GM23338 (cell line): ENCODE measurements around the gene ATP5MC2. TPM values are rescaled to one million over a fixed set of nuclear protein-coding genes. Genes with fewer than 3 reads are reported as not detected.
A peak's percentile ranks its signal among the peaks of the same experiment; 100 is the strongest.

ENCODE experiments used
- ATAC-seq: fragments of 200-7000 bp; cut with Tn5 transposase; 3 replicates; pipeline ENCODE4 v1.9.1; 2020
- DNase-seq: peaks from one replicate; pipeline ENCODE4 v3.0.0-alpha.2; 2015; ENCODE audit warnings: low spot score
- H2AFZ ChIP-seq: fragments of 200-600 bp; sonication (generic); 2 replicates; pipeline ENCODE4 v1.8.0; 2016; ENCODE audit warnings: antibody characterized with exemption, mild to moderate bottlenecking, moderate library complexity
- H3F3A ChIP-seq: fragments of 200-600 bp; sonication (generic); replicated peaks from 2 replicates; pipeline ENCODE4 v1.8.0; 2017; ENCODE audit warnings: antibody characterized with exemption, mixed run types, low read depth
- H3K27ac ChIP-seq: fragments of 200-600 bp; sonication (generic); 2 replicates; pipeline ENCODE4 v1.6.1; 2016; ENCODE audit warnings: low read depth
- H3K27me3 ChIP-seq: fragments of 200-600 bp; sonication (generic); 2 replicates; pipeline ENCODE4 v1.8.0; 2016; ENCODE audit warnings: mild to moderate bottlenecking, mixed run types, moderate library complexity; ENCODE audit not compliant: insufficient read depth
- H3K36me3 ChIP-seq: fragments of 200-600 bp; sonication (generic); 2 replicates; pipeline ENCODE4 v1.8.0; 2016; ENCODE audit warnings: mild to moderate bottlenecking; ENCODE audit not compliant: insufficient read depth
- H3K4me1 ChIP-seq: fragments of 200-600 bp; sonication (generic); 2 replicates; pipeline ENCODE4 v1.8.0; 2016; ENCODE audit warnings: mild to moderate bottlenecking, moderate library complexity; ENCODE audit not compliant: insufficient read depth
- H3K4me2 ChIP-seq: fragments of 200-600 bp; sonication (generic); 2 replicates; pipeline ENCODE4 v1.7.1; 2017; ENCODE audit warnings: mixed run types
- H3K4me3 ChIP-seq: fragments of 200-600 bp; sonication (generic); 2 replicates; pipeline ENCODE4 v1.6.1; 2016; ENCODE audit warnings: mixed run types
- H3K79me2 ChIP-seq: fragments of 200-600 bp; sonication (generic); replicated peaks from 2 replicates; pipeline ENCODE4 v1.8.0; 2017; ENCODE audit warnings: mild to moderate bottlenecking; ENCODE audit not compliant: insufficient read depth
- H3K9me2 ChIP-seq: fragments of 200-600 bp; sonication (generic); 2 replicates; pipeline ENCODE4 v1.8.0; 2017; ENCODE audit not compliant: insufficient read depth
- H4K20me1 ChIP-seq: fragments of 200-600 bp; sonication (generic); replicated peaks from 2 replicates; pipeline ENCODE4 v1.8.0; 2017; ENCODE audit warnings: mild to moderate bottlenecking; ENCODE audit not compliant: insufficient read depth
- H3K27ac Mint-ChIP-seq: 2 replicates; pipeline ENCODE4 v1.8.0; 2020; ENCODE audit warnings: inconsistent platforms, mild to moderate bottlenecking, moderate library complexity, mixed read lengths
- H3K27me3 Mint-ChIP-seq: 3 replicates; pipeline ENCODE4 v1.8.0; 2022; ENCODE audit warnings: low read depth, mild to moderate bottlenecking, moderate library complexity, mixed read lengths, inconsistent platforms; ENCODE audit not compliant: insufficient read depth, poor library complexity
- H3K36me3 Mint-ChIP-seq: 3 replicates; pipeline ENCODE4 v1.8.0; 2021; ENCODE audit warnings: low read depth, mild to moderate bottlenecking, inconsistent platforms, moderate library complexity, mixed read lengths
- H3K4me1 Mint-ChIP-seq: 3 replicates; pipeline ENCODE4 v1.8.0; 2020; ENCODE audit warnings: mild to moderate bottlenecking, inconsistent platforms, mixed read lengths
- H3K4me3 Mint-ChIP-seq: 3 replicates; pipeline ENCODE4 v1.8.0; 2021; ENCODE audit warnings: moderate library complexity, mild to moderate bottlenecking, inconsistent platforms, mixed read lengths
- H3K9me3 Mint-ChIP-seq: 3 replicates; pipeline ENCODE4 v1.8.0; 2020; ENCODE audit warnings: moderate library complexity, mild to moderate bottlenecking, inconsistent platforms, mixed read lengths
- CREB1 ChIP-seq: fragments of 250-450 bp; sonication (Bioruptor Pico); IDR thresholded peaks from 2 replicates; pipeline ENCODE4 v1.5.0; 2020; ENCODE audit warnings: low read depth, mild to moderate bottlenecking, moderate library complexity
- EZH2 ChIP-seq: fragments of 200-600 bp; sonication (generic); IDR thresholded peaks from one replicate; pipeline ENCODE4 v1.8.0; 2017; ENCODE audit warnings: antibody characterized with exemption, mild to moderate bottlenecking, low read depth; ENCODE audit not compliant: unreplicated experiment
- EZH2phosphoT487 ChIP-seq: fragments of 200-600 bp; sonication (generic); IDR thresholded peaks from one replicate; pipeline ENCODE4 v1.8.1; 2018; ENCODE audit warnings: antibody characterized with exemption; ENCODE audit not compliant: unreplicated experiment
- JUNB ChIP-seq: IDR thresholded peaks from one replicate; pipeline ENCODE4 v1.6.1; 2016; ENCODE audit warnings: antibody characterized with exemption; ENCODE audit not compliant: unreplicated experiment
- NANOG ChIP-seq: IDR thresholded peaks from 2 replicates; pipeline ENCODE4 v1.6.1; 2016; ENCODE audit warnings: antibody characterized with exemption, borderline replicate concordance
- POLR2AphosphoS5 ChIP-seq: IDR thresholded peaks from 2 replicates; pipeline ENCODE4 v1.6.1; 2016; ENCODE audit warnings: antibody characterized with exemption, low read depth
- ZNF331 ChIP-seq: fragments of 250-450 bp; sonication (Bioruptor Pico); IDR thresholded peaks from 2 replicates; pipeline ENCODE4 v1.5.0; 2020; ENCODE audit warnings: low read depth, mild to moderate bottlenecking, moderate library complexity
- polyA plus RNA-seq: library from polyadenylated mRNA; unstranded; fragments of >200 nt; fragmentation: Nextera tagmentation; extraction: Ambion mirVana; gene quantifications from 2 replicates; pipeline ENCODE4 v1.2.1, GENCODE V29; 2016
- total RNA-seq: library from RNA; depleted of rRNA; stranded (reverse); fragments of >200 nt; shearing (Covaris generic); gene quantifications from 2 replicates; pipeline ENCODE4 v1.2.3, GENCODE V29; 2014
- TF ChIP-seq, protein P1 (sequence below), 2 experiments: fragments of 200-600 bp in 1 of 2; sonication (generic) in 1 of 2; conservative IDR thresholded peaks; 2 replicates each; pipeline versions ENCODE4 v1.5.1 to v1.6.1; 2016 to 2017; ENCODE audit warnings: antibody characterized with exemption in 2 of 2, low read depth in 2 of 2, mild to moderate bottlenecking in 2 of 2, moderate library complexity in 1 of 2
- TF ChIP-seq, protein P2 (sequence below): IDR thresholded peaks from 2 replicates; pipeline ENCODE4 v1.6.1; 2016; ENCODE audit warnings: antibody characterized with exemption
- TF ChIP-seq, protein P3 (sequence below): fragments of 250-450 bp; sonication (Bioruptor Pico); IDR thresholded peaks from 2 replicates; pipeline ENCODE4 v1.5.0; 2020; ENCODE audit warnings: mild to moderate bottlenecking, moderate library complexity

ATP5MC2 gene
- total and polyA plus RNA-seq, 2 experiments from 2014 or later, result 362 to 821 TPM

GRCh38 chr12:53684654-53685220 lies 8.9 kb upstream of the ATP5MC2 start:
- Histone ChIP-seq H3K27me3 (no peaks in the 10 kb centered on the region), H4K20me1 (no peaks in the 10 kb centered on the region), H3K79me2 (no peaks in the 10 kb centered on the region), H3K4me1 (peaks cover 6% of the 10 kb centered on the region; the same call in 1 of the 2 replicates), H3K27ac (no peak overlapping the region), H3K36me3 (no peaks in the 10 kb centered on the region), H3K4me3 (no peak overlapping the region), H3K4me2 (no peak overlapping the region), H2AFZ (0 out of 2 replicates have a peak overlapping the region, but pooled peaks have one; percentile 23), H3F3A (no peaks in the 10 kb centered on the region), H3K9me2 (no peaks in the 10 kb centered on the region)
- H3K4me3 Mint-ChIP-seq, result no peak overlapping the region
- no peak overlapping the region for H3K27ac Mint-ChIP-seq
- peaks cover 7% of the 10 kb centered on the region for H3K27me3 Mint-ChIP-seq
- peaks cover 9% of the 10 kb centered on the region for H3K4me1 Mint-ChIP-seq
- H3K36me3 Mint-ChIP-seq, result no peaks in the 10 kb centered on the region
- ATAC-seq, result no peak; the same call in 2 of the 3 replicates
- no peak for TF ChIP-seq JUNB
- TF ChIP-seq, protein P1, sequence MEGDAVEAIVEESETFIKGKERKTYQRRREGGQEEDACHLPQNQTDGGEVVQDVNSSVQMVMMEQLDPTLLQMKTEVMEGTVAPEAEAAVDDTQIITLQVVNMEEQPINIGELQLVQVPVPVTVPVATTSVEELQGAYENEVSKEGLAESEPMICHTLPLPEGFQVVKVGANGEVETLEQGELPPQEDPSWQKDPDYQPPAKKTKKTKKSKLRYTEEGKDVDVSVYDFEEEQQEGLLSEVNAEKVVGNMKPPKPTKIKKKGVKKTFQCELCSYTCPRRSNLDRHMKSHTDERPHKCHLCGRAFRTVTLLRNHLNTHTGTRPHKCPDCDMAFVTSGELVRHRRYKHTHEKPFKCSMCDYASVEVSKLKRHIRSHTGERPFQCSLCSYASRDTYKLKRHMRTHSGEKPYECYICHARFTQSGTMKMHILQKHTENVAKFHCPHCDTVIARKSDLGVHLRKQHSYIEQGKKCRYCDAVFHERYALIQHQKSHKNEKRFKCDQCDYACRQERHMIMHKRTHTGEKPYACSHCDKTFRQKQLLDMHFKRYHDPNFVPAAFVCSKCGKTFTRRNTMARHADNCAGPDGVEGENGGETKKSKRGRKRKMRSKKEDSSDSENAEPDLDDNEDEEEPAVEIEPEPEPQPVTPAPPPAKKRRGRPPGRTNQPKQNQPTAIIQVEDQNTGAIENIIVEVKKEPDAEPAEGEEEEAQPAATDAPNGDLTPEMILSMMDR (conservative IDR thresholded peaks at IDR 0.05; ENCODE audit: low read depth in 2 of 2), result peak in 1 of 2 experiments; percentile 17; a peak in 1 of 4 replicates
- DNase-seq, result no peak
- H3K9me3 Mint-ChIP-seq, result no peaks in the 10 kb centered on the region

GRCh38 chr12:53683983-53684382 lies 8.1 kb upstream of the ATP5MC2 start:
- no peak for ATAC-seq
- H3K9me3 Mint-ChIP-seq, result no peaks in the 10 kb centered on the region
- no peak overlapping the region for H2AFZ ChIP-seq
- no peaks in the 10 kb centered on the region for H4K20me1 ChIP-seq
- no peaks in the 10 kb centered on the region for H3K9me2 ChIP-seq
- H3K36me3 ChIP-seq, result no peaks in the 10 kb centered on the region
- H3F3A ChIP-seq, result no peaks in the 10 kb centered on the region
- H3K4me1 Mint-ChIP-seq, result peaks cover 12% of the 10 kb centered on the region
- no peak overlapping the region for H3K4me3 Mint-ChIP-seq
- H3K27ac ChIP-seq, result no peak overlapping the region
- no peak overlapping the region for H3K27ac Mint-ChIP-seq
- no peaks in the 10 kb centered on the region for H3K79me2 ChIP-seq
- H3K4me1 ChIP-seq, result peaks cover 11% of the 10 kb centered on the region; the same call in 1 of the 2 replicates
- no peaks in the 10 kb centered on the region for H3K27me3 ChIP-seq
- H3K27me3 Mint-ChIP-seq, result peaks cover 7% of the 10 kb centered on the region
- H3K4me2 ChIP-seq, result 0 out of 2 replicates have a peak overlapping the region, but pooled peaks have one; percentile 23
- DNase-seq, result no peak
- H3K4me3 ChIP-seq, result no peak overlapping the region
- H3K36me3 Mint-ChIP-seq, result no peaks in the 10 kb centered on the region
- TF ChIP-seq, protein P1 (conservative IDR thresholded peaks at IDR 0.05; ENCODE audit: low read depth in 2 of 2), result no peak
- TF ChIP-seq EZH2, result no peak
- TF ChIP-seq EZH2phosphoT487, result no peak
- TF ChIP-seq, protein P2, sequence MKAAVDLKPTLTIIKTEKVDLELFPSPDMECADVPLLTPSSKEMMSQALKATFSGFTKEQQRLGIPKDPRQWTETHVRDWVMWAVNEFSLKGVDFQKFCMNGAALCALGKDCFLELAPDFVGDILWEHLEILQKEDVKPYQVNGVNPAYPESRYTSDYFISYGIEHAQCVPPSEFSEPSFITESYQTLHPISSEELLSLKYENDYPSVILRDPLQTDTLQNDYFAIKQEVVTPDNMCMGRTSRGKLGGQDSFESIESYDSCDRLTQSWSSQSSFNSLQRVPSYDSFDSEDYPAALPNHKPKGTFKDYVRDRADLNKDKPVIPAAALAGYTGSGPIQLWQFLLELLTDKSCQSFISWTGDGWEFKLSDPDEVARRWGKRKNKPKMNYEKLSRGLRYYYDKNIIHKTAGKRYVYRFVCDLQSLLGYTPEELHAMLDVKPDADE, result no peak
- no peak for TF ChIP-seq CREB1 (CRISPR knock-in tag)
- TF ChIP-seq, protein P3, sequence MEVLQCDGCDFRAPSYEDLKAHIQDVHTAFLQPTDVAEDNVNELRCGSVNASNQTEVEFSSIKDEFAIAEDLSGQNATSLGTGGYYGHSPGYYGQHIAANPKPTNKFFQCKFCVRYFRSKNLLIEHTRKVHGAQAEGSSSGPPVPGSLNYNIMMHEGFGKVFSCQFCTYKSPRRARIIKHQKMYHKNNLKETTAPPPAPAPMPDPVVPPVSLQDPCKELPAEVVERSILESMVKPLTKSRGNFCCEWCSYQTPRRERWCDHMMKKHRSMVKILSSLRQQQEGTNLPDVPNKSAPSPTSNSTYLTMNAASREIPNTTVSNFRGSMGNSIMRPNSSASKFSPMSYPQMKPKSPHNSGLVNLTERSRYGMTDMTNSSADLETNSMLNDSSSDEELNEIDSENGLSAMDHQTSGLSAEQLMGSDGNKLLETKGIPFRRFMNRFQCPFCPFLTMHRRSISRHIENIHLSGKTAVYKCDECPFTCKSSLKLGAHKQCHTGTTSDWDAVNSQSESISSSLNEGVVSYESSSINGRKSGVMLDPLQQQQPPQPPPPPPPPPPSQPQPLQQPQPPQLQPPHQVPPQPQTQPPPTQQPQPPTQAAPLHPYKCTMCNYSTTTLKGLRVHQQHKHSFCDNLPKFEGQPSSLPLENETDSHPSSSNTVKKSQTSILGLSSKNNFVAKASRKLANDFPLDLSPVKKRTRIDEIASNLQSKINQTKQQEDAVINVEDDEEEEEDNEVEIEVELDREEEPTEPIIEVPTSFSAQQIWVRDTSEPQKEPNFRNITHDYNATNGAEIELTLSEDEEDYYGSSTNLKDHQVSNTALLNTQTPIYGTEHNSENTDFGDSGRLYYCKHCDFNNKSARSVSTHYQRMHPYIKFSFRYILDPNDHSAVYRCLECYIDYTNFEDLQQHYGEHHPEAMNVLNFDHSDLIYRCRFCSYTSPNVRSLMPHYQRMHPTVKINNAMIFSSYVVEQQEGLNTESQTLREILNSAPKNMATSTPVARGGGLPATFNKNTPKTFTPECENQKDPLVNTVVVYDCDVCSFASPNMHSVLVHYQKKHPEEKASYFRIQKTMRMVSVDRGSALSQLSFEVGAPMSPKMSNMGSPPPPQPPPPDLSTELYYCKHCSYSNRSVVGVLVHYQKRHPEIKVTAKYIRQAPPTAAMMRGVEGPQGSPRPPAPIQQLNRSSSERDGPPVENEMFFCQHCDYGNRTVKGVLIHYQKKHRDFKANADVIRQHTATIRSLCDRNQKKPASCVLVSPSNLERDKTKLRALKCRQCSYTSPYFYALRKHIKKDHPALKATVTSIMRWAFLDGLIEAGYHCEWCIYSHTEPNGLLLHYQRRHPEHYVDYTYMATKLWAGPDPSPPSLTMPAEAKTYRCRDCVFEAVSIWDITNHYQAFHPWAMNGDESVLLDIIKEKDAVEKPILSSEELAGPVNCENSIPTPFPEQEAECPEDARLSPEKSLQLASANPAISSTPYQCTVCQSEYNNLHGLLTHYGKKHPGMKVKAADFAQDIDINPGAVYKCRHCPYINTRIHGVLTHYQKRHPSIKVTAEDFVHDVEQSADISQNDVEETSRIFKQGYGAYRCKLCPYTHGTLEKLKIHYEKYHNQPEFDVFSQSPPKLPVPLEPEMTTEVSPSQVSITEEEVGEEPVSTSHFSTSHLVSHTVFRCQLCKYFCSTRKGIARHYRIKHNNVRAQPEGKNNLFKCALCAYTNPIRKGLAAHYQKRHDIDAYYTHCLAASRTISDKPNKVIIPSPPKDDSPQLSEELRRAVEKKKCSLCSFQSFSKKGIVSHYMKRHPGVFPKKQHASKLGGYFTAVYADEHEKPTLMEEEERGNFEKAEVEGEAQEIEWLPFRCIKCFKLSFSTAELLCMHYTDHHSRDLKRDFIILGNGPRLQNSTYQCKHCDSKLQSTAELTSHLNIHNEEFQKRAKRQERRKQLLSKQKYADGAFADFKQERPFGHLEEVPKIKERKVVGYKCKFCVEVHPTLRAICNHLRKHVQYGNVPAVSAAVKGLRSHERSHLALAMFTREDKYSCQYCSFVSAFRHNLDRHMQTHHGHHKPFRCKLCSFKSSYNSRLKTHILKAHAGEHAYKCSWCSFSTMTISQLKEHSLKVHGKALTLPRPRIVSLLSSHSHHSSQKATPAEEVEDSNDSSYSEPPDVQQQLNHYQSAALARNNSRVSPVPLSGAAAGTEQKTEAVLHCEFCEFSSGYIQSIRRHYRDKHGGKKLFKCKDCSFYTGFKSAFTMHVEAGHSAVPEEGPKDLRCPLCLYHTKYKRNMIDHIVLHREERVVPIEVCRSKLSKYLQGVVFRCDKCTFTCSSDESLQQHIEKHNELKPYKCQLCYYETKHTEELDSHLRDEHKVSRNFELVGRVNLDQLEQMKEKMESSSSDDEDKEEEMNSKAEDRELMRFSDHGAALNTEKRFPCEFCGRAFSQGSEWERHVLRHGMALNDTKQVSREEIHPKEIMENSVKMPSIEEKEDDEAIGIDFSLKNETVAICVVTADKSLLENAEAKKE (CRISPR knock-in tag), result no peak
- no peak for TF ChIP-seq NANOG
- no peak for TF ChIP-seq POLR2AphosphoS5
- TF ChIP-seq ZNF331, result no peak
